SK-N-SH (cell line): Measurements from ENCODE around the gene CD300A.

Experiments
- CHD2 ChIP-seq: fragments of 150-350 bp; IDR thresholded peaks from 2 replicates; pipeline ENCODE4 v1.6.1; 2018; ENCODE audit warnings: low read length; ENCODE audit not compliant: partially characterized antibody
- EZH2phosphoT487 ChIP-seq: fragments of 200-600 bp; sonication (generic); IDR thresholded peaks from 2 replicates; pipeline ENCODE4 v1.6.1; 2017; ENCODE audit warnings: low read depth, mixed run types, mild to moderate bottlenecking, antibody characterized with exemption, moderate library complexity, borderline replicate concordance
- MAX ChIP-seq: IDR thresholded peaks from 2 replicates; pipeline ENCODE4 v1.4.0; 2012; ENCODE audit warnings: low read depth
- RAD21 ChIP-seq: IDR thresholded peaks from 2 replicates; pipeline ENCODE4 v1.6.1; 2012; ENCODE audit warnings: mild to moderate bottlenecking, low read length
- TAF1 ChIP-seq: IDR thresholded peaks from 2 replicates; pipeline ENCODE4 v1.6.1; 2012; ENCODE audit warnings: low read depth, mild to moderate bottlenecking, low read length, moderate library complexity, borderline replicate concordance
- TF ChIP-seq, protein P1 (sequence below): fragments of 200-600 bp; sonication (generic); IDR thresholded peaks from 2 replicates; pipeline ENCODE4 v1.6.1; 2017; ENCODE audit warnings: antibody characterized with exemption, mild to moderate bottlenecking, moderate library complexity

GRCh38 chr17:74427763-74428153, 38.7 kb upstream of the CD300A start:
- TF ChIP-seq RAD21, result no peak
- TF ChIP-seq, protein P1, sequence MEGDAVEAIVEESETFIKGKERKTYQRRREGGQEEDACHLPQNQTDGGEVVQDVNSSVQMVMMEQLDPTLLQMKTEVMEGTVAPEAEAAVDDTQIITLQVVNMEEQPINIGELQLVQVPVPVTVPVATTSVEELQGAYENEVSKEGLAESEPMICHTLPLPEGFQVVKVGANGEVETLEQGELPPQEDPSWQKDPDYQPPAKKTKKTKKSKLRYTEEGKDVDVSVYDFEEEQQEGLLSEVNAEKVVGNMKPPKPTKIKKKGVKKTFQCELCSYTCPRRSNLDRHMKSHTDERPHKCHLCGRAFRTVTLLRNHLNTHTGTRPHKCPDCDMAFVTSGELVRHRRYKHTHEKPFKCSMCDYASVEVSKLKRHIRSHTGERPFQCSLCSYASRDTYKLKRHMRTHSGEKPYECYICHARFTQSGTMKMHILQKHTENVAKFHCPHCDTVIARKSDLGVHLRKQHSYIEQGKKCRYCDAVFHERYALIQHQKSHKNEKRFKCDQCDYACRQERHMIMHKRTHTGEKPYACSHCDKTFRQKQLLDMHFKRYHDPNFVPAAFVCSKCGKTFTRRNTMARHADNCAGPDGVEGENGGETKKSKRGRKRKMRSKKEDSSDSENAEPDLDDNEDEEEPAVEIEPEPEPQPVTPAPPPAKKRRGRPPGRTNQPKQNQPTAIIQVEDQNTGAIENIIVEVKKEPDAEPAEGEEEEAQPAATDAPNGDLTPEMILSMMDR, result no peak
- TF ChIP-seq MAX, result no peak
- TF ChIP-seq EZH2phosphoT487, result no peak
- no peak for TF ChIP-seq CHD2
- TF ChIP-seq TAF1, result no peak
